ENCODE results near the gene LHX4. TPM values are rescaled to one million over a fixed set of nuclear protein-coding genes. Genes with fewer than 3 reads are reported as not detected.

The LHX4 gene
- total and polyA plus RNA-seq, 2 of the 4 experiments (the other 2 are of a cell fraction): 0.05 to 0.18 TPM

DNA sequence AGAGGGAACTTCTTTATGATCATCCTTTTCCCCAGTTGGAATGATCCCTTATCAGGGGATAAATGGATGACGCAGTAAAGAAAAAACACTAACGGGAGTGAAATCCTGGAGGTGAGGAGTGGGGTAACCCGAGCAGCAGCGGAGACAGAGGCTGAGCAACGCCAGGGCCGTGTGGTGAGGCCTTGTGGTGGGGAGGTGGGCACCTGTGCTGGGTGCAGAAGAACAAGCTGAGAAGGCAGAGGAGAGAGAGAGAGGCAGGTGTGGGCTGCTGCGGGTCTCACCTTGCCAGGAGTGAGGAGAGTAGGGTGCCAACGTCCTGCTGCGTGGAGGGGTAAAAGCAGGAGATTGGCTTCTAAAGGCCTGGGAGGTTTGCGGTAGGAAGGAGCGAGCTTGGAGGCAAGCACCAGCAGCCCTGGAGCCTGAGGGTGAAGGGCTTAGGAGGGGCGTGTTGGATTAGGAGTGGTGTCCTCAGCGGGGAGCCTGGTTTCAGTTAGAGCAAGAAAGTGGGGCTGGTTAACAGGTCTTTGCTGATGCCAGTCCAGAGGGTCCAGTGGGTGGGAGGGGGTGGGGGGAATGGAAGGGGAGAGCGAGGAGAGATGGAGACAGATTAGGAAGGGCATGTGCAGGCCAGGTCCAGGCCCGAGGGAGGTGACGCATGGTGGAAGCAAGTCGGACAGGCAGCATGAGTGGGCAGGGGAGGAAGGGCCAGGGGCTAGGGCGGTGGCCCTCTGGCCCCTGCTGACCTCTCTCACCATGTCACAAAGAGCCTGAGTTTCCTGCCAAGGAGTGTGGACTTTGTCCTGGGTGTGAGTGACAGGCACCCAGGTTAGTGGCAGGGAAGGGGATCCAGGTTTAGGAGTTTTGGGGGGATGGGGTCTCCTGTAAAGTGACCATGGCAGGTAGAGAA lies 36.7 kb upstream of the LHX4 start (continued):
- TF ChIP-seq, protein P1, sequence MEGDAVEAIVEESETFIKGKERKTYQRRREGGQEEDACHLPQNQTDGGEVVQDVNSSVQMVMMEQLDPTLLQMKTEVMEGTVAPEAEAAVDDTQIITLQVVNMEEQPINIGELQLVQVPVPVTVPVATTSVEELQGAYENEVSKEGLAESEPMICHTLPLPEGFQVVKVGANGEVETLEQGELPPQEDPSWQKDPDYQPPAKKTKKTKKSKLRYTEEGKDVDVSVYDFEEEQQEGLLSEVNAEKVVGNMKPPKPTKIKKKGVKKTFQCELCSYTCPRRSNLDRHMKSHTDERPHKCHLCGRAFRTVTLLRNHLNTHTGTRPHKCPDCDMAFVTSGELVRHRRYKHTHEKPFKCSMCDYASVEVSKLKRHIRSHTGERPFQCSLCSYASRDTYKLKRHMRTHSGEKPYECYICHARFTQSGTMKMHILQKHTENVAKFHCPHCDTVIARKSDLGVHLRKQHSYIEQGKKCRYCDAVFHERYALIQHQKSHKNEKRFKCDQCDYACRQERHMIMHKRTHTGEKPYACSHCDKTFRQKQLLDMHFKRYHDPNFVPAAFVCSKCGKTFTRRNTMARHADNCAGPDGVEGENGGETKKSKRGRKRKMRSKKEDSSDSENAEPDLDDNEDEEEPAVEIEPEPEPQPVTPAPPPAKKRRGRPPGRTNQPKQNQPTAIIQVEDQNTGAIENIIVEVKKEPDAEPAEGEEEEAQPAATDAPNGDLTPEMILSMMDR (conservative IDR thresholded peaks at IDR 0.05; ENCODE audit: low read depth, low read length): no peak

DNA sequence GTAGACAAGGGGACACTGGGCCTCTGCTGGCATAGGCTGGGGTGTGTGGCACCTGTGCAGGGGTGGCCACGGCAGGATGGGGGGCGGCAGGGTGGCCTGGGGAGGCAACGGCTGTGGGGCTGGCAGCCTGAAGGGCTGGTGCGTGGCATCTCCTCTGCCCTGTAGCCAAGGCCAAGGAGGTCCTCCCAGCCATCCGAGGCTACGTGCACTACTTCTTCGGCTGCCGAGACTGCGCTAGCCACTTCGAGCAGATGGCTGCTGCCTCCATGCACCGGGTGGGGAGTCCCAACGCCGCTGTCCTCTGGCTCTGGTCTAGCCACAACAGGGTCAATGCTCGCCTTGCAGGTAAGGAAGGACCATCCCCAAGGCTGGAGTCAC lies 36.0 kb upstream of the LHX4 start:
- dilution Hi-C loops (cut with HindIII; ENCODE audit: low sequenced_read_pairs, unreplicated experiment): no loop called here
- no peak overlapping the region for H3K14ac ChIP-seq (replicated peaks; ENCODE audit: low read depth, low read length)

More for the DNA sequence above, 36.0 kb upstream of the LHX4 start:
- peaks cover 82% of the 10 kb centered on the region for H4K20me1 ChIP-seq (ENCODE audit: insufficient read depth, low read length)
- H2AK9ac ChIP-seq (replicated peaks; ENCODE audit: low read depth, low read length, poor library complexity): no peak overlapping the region
- no peak overlapping the region for H3K56ac ChIP-seq (ENCODE audit: extremely low read depth, insufficient read depth, low read length)
- no peak overlapping the region for H2BK120ac ChIP-seq (ENCODE audit: low read depth, low read length)
- no peaks in the 10 kb centered on the region for H3K27me3 ChIP-seq (ENCODE audit: control insufficient read depth, insufficient read depth, low read length)
- ATAC-seq (ENCODE audit: low read depth) (no peak; the same call in 1 of the 2 replicates), DNase-seq (no peak)
- H3K4me1 ChIP-seq (ENCODE audit: control insufficient read depth, insufficient read depth, low read length): no peaks in the 10 kb centered on the region
- H3K9ac ChIP-seq (ENCODE audit: low read depth, low read length): no peak overlapping the region
- no peak overlapping the region for H3K4ac ChIP-seq (ENCODE audit: low read depth, low read length)
- no peak for TF ChIP-seq SMC3 (IDR thresholded peaks at IDR 0.05; ENCODE audit: low read depth, low read length)
- TF ChIP-seq RFX5 (IDR thresholded peaks at IDR 0.05; ENCODE audit: low read depth, low read length): no peak
- TF ChIP-seq FOS (IDR thresholded peaks at IDR 0.05; ENCODE audit: low read depth, low read length): no peak
- TF ChIP-seq RAD21 (IDR thresholded peaks at IDR 0.05; ENCODE audit: low read length): no peak
- TF ChIP-seq, protein P1 (conservative IDR thresholded peaks at IDR 0.05; ENCODE audit: low read depth, low read length): no peak
- TF ChIP-seq MAZ (IDR thresholded peaks at IDR 0.05; ENCODE audit: borderline replicate concordance, low read depth, low read length): no peak
- no peak for TF ChIP-seq USF2 (IDR thresholded peaks at IDR 0.05; ENCODE audit: low read depth, low read length)
- TF ChIP-seq MXI1 (IDR thresholded peaks at IDR 0.05; ENCODE audit: borderline replicate concordance, low read depth, low read length): no peak
- TF ChIP-seq CEBPB (IDR thresholded peaks at IDR 0.05; ENCODE audit: low read depth, low read length): no peak
- TF ChIP-seq CHD1 (IDR thresholded peaks at IDR 0.05; ENCODE audit: low read depth, low read length): no peak
- no peak overlapping the region for H4K8ac ChIP-seq (ENCODE audit: low read depth in 2 of 2, low read length in 2 of 2)
- no peak overlapping the region for H2AFZ ChIP-seq (replicated peaks; ENCODE audit: low read length, poor library complexity)
- H3K79me1 ChIP-seq (ENCODE audit: low read depth in 1 of 2, low read length in 2 of 2): peaks cover 10 to 44% of the 10 kb centered on the region in 2 experiments; a peak in 2 of 4 replicates
- no peak overlapping the region for H4K5ac ChIP-seq (ENCODE audit: low read depth, low read length)
- H2BK20ac ChIP-seq (ENCODE audit: low read depth, low read length): no peak overlapping the region
- POLR2A ChIA-PET (ENCODE audit: unreplicated experiment): no interaction called here
- WGBS, 2 experiments (ENCODE audit: extremely low coverage in 2 of 2, insufficient read length in 1 of 2): 100% methylated on average over 5 of the region's 14 CpGs; no CpG with 5 or more reads in 1 of the 2 experiments
- no peak overlapping the region for H2AK5ac ChIP-seq (ENCODE audit: low read depth, low read length)
- H3K27ac ChIP-seq (ENCODE audit: insufficient read depth, low read length): no peak overlapping the region
- no peak overlapping the region for H4K91ac ChIP-seq (ENCODE audit: insufficient read depth, low read depth, low read length)
- H3K18ac ChIP-seq (ENCODE audit: low read depth, low read length): no peak overlapping the region
- no TSS peak for BruUV-seq (replicated peaks)
- H3K23ac ChIP-seq (ENCODE audit: low read depth, low read length): no peak overlapping the region
- no peak overlapping the region for H3K4me3 ChIP-seq (ENCODE audit: insufficient read depth, low read depth, low read length)
- H2BK15ac ChIP-seq (ENCODE audit: low read depth, low read length): no peak overlapping the region
- H2BK5ac ChIP-seq (ENCODE audit: low read depth, low read length, poor library complexity, severe bottlenecking): no peak overlapping the region
- in situ Hi-C loops (cut with MboI; ENCODE audit: low sequenced_read_pairs) (no loop called here), intact Hi-C loops (cut with micrococcal nuclease) (no loop called here)
- H3K9me1 ChIP-seq (ENCODE audit: insufficient read depth, low read length): no peaks in the 10 kb centered on the region
- peaks cover 99% of the 10 kb centered on the region for H3K36me3 ChIP-seq (ENCODE audit: control insufficient read depth, insufficient read depth, low read length)
- CTCF ChIA-PET: interaction anchor here (0.8 kb wide), 1 partner anchor 284 kb away, joined by 4 read pairs; no protein-coding TSS in a partner anchor
- no peaks in the 10 kb centered on the region for H3K9me3 ChIP-seq (ENCODE audit: control insufficient read depth, insufficient read depth, low read length)
- H3K4me2 ChIP-seq (ENCODE audit: low read depth, low read length): no peak overlapping the region

All from IMR-90 (cell line).